ENCODE results near the gene TMEM150B.

DNA sequence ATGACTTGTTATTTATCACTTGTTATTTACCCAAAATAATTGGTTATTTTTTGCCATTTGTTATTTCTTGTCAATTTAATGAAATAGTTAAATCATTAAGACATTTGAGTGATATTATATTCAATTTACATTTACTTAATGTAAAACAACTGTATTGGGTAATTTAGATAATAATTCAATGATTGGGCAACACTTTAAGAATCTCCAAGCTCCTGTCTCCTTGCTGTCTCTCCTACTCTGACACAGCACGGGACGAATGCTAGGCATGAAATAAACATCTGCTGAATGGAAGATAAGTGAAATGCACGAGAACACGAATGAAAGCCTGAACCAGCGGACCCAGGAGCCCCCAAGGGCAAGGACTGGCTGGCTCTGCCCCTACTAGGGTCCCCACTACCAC is 60.6 kb downstream of the TMEM150B start:
- TF ChIP-seq, protein P1, sequence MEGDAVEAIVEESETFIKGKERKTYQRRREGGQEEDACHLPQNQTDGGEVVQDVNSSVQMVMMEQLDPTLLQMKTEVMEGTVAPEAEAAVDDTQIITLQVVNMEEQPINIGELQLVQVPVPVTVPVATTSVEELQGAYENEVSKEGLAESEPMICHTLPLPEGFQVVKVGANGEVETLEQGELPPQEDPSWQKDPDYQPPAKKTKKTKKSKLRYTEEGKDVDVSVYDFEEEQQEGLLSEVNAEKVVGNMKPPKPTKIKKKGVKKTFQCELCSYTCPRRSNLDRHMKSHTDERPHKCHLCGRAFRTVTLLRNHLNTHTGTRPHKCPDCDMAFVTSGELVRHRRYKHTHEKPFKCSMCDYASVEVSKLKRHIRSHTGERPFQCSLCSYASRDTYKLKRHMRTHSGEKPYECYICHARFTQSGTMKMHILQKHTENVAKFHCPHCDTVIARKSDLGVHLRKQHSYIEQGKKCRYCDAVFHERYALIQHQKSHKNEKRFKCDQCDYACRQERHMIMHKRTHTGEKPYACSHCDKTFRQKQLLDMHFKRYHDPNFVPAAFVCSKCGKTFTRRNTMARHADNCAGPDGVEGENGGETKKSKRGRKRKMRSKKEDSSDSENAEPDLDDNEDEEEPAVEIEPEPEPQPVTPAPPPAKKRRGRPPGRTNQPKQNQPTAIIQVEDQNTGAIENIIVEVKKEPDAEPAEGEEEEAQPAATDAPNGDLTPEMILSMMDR (conservative IDR thresholded peaks at IDR 0.05 in 1 of 2, IDR thresholded peaks at IDR 0.05 in 1 of 2; ENCODE audit: low read depth in 1 of 2, low read length in 2 of 2) = no peak
- TF ChIP-seq EZH2 (IDR thresholded peaks at IDR 0.05; ENCODE audit: low read length, missing control alignments) = no peak

Data from fibroblast of lung (primary cell).